A549 (cell line): ENCODE measurements around the gene EZH1. TPM values are rescaled to one million over a fixed set of nuclear protein-coding genes. Genes with fewer than 3 reads are reported as not detected.
A peak's percentile ranks its signal among the peaks of the same experiment; 100 is the strongest.

Source experiments
- ATAC-seq, 2 experiments: fragments of 200-7000 bp in 1 of 2; fragments of >200 bp in 1 of 2; cut with Nextera tagmentation in 1 of 2; cut with Tn5 transposase in 1 of 2; 3 replicates each; pipeline versions ENCODE4 v1.8.0 to v1.9.1; 2018 to 2020; ENCODE audit warnings: mild to moderate bottlenecking in 1 of 2, moderate library complexity in 1 of 2
- CTCF ChIA-PET: fragments of 300-600 bp; sonication (Branson Sonifier 250); formaldehyde crosslinking; extraction: SDS; loops from one replicate; lab custom pipeline; 2021; ENCODE audit warnings: antibody characterized with exemption, inconsistent platforms; lab: Yijun Ruan, JAX
- POLR2A ChIA-PET: fragments of 350-600 bp; formaldehyde crosslinking; extraction: SDS; loops from one replicate; lab custom pipeline; 2021; ENCODE audit warnings: antibody characterized with exemption, inconsistent platforms; lab: Yijun Ruan, JAX
- DNase-seq, 2 experiments: peaks; one replicate each; pipeline versions ENCODE4 v3.0.0 to v3.0.0-alpha.2; 2011 to 2016; ENCODE audit warnings: low read depth in 1 of 2, low spot score in 1 of 2
- FAIRE-seq: peaks from 2 replicates; lab custom pipeline; 2011; peaks lifted over from hg19 to GRCh38; lab: Jason Lieb, UNC
- H3K27ac ChIP-seq, 2 experiments: fragments of >200 bp; sonication (Bioruptor Twin); formaldehyde crosslinking; 3 replicates each; pipeline ENCODE4 v1.5.1; 2016 to 2017
- H3K4me1 ChIP-seq: fragments of >200 bp; sonication (Bioruptor Twin); formaldehyde crosslinking; 3 replicates; pipeline ENCODE4 v1.6.1; 2016
- H3K4me2 ChIP-seq: fragments of >200 bp; sonication (Bioruptor Twin); formaldehyde crosslinking; 3 replicates; pipeline ENCODE4 v1.6.1; 2016
- H3K4me3 ChIP-seq: fragments of >200 bp; sonication (Bioruptor Twin); formaldehyde crosslinking; 3 replicates; pipeline ENCODE4 v1.5.1; 2016
- H3K9me3 ChIP-seq: fragments of >200 bp; sonication (Bioruptor Twin); formaldehyde crosslinking; 3 replicates; pipeline ENCODE4 v1.6.1; 2016
- ATOH8 ChIP-seq: fragments of 250-450 bp; sonication (Bioruptor Pico); IDR thresholded peaks from 2 replicates; pipeline ENCODE4 v1.5.0; 2020; ENCODE audit warnings: low read depth, mild to moderate bottlenecking, moderate library complexity
- CEBPB ChIP-seq, 2 experiments: fragments of >200 bp in 1 of 2; sonication (Bioruptor Twin) in 1 of 2; formaldehyde crosslinking in 1 of 2; IDR thresholded peaks; 2 replicates each; pipeline ENCODE4 v1.6.1; 2012 to 2016
- CHD2 ChIP-seq: fragments of 150-350 bp; IDR thresholded peaks from 2 replicates; pipeline ENCODE4 v1.6.1; 2014; ENCODE audit warnings: low read length; ENCODE audit not compliant: partially characterized antibody
- E2F6 ChIP-seq: IDR thresholded peaks from 2 replicates; pipeline ENCODE4 v1.6.1; 2012; ENCODE audit warnings: low read depth, borderline replicate concordance
- EHF ChIP-seq: fragments of 250-450 bp; sonication (Bioruptor Pico); IDR thresholded peaks from 2 replicates; pipeline ENCODE4 v1.5.0; 2020; ENCODE audit warnings: mild to moderate bottlenecking
- EHMT2 ChIP-seq: fragments of 200-600 bp; sonication (generic); IDR thresholded peaks from 2 replicates; pipeline ENCODE4 v1.6.1; 2016; ENCODE audit warnings: antibody characterized with exemption, low read depth, mild to moderate bottlenecking, moderate library complexity
- HDAC2 ChIP-seq: fragments of 200-600 bp; sonication (generic); IDR thresholded peaks from 2 replicates; pipeline ENCODE4 v1.6.1; 2016
- HES2 ChIP-seq: fragments of >200 bp; sonication (Bioruptor Twin); formaldehyde crosslinking; IDR thresholded peaks from 2 replicates; pipeline ENCODE4 v1.6.1; 2016
- HEYL ChIP-seq: fragments of 250-450 bp; sonication (Bioruptor Pico); IDR thresholded peaks from 2 replicates; pipeline ENCODE4 v1.8.0; 2021; ENCODE audit warnings: mild to moderate bottlenecking, moderate library complexity
- HOXB13 ChIP-seq: fragments of 250-450 bp; sonication (Bioruptor Pico); IDR thresholded peaks from 2 replicates; pipeline ENCODE4 v1.5.0; 2020; ENCODE audit warnings: low read depth, mild to moderate bottlenecking, moderate library complexity
- JUN ChIP-seq, 2 experiments: fragments of >200 bp; sonication (Bioruptor Twin); formaldehyde crosslinking; IDR thresholded peaks; 2 replicates in 1 of 2; 3 replicates in 1 of 2; pipeline ENCODE4 v1.6.1; 2016 to 2017
- KDM1A ChIP-seq: fragments of 200-600 bp; sonication (generic); IDR thresholded peaks from 2 replicates; pipeline ENCODE4 v1.6.1; 2016; ENCODE audit warnings: low read depth, mild to moderate bottlenecking
- NFE2L2 ChIP-seq: fragments of 150-350 bp; conservative IDR thresholded peaks from 2 replicates; pipeline ENCODE4 v1.6.1; 2014; ENCODE audit warnings: low read length
- PBX3 ChIP-seq: IDR thresholded peaks from 2 replicates; pipeline ENCODE4 v1.6.1; 2012
- USF2 ChIP-seq: fragments of 450-650 bp; IDR thresholded peaks from 2 replicates; pipeline ENCODE4 v1.6.1; 2014; ENCODE audit warnings: antibody characterized with exemption
- ZFP36 ChIP-seq: fragments of 450-650 bp; IDR thresholded peaks from 2 replicates; pipeline ENCODE4 v1.6.1; 2014; ENCODE audit warnings: borderline replicate concordance; ENCODE audit not compliant: partially characterized antibody
- WGBS: methylation state at CpG from one replicate; pipeline ENCODE4 v1.1.6; 2017; ENCODE audit errors: missing lambda C conversion rate; 5-methylcytosine and 5-hydroxymethylcytosine counted together
- polyA plus RNA-seq, 4 experiments: library from polyadenylated mRNA; depleted of rRNA in 3 of 4; stranded (reverse); fragments of >200 nt; fragmentation: RNase III in 1 of 4; extraction: RNeasy Plus Mini Kit Qiagen cat#74134 plus additional on column Dnase treatment in 1 of 4; gene quantifications; 2 replicates in 3 of 4; 3 replicates in 1 of 4; pipeline ENCODE4 v1.2.3, GENCODE V29; 2011 to 2017

The EZH1 gene
- polyA plus RNA-seq, 2 of the 4 experiments (the other 2 are of a cell fraction) = 20.1 to 41.1 TPM

GRCh38 chr17:42787266-42787665 lies 42.4 kb upstream of the EZH1 start:
- no peak overlapping the region for H3K27ac ChIP-seq
- FAIRE-seq (no peak), ATAC-seq (no peak)
- no peak for TF ChIP-seq KDM1A
- TF ChIP-seq ZFP36 = no peak
- TF ChIP-seq, all 56 proteins: peak for 0
- ChIA-PET POLR2A (interaction anchor here (1.0 to 1.3 kb wide), 2 partner anchors 14 to 37 kb away, joined by 3 to 4 read pairs; partner anchors contain the start of genes BECN1 and VPS25), CTCF (interaction anchor here (1.1 to 3.6 kb wide), 4 partner anchors 10 to 37 kb away, joined by 5 to 14 read pairs (median 11); partner anchors contain the start of gene BECN1)
- Histone ChIP-seq H3K9me3 (no peaks in the 10 kb centered on the region), H3K4me3 (no peak overlapping the region), H3K4me1 (peaks cover 18% of the 10 kb centered on the region), H3K4me2 (no peak overlapping the region)
- DNase-seq = no peak
- WGBS = 80% methylated on average over 11 of the region's 11 CpGs

GRCh38 chr17:42784811-42785592 lies 40.2 kb upstream of the EZH1 start:
- Histone ChIP-seq H3K4me2 (no peak overlapping the region), H3K27ac (no peak overlapping the region), H3K4me1 (peaks cover 25% of the 10 kb centered on the region), H3K4me3 (no peak overlapping the region), H3K9me3 (no peaks in the 10 kb centered on the region)
- DNase-seq = no peak
- CTCF ChIA-PET = interaction anchor here (0.7 to 3.6 kb wide), 7 partner anchors 11 to 237 kb away, joined by 3 to 14 read pairs (median 5); partner anchors contain the start of genes BECN1, PSMC3IP and VPS25
- TF ChIP-seq HDAC2 (no peak), NFE2L2 (no peak)
- no peak for FAIRE-seq
- 82% methylated on average over 52 of the region's 52 CpGs for WGBS
- ATAC-seq = no peak
- POLR2A ChIA-PET = no interaction called here

- Histone ChIP-seq H3K27ac (peak overlapping the region in 1 of 2 experiments; percentile 75; a peak in 2 of 6 replicates), H3K4me2 (no peak overlapping the region), H3K4me3 (no peak overlapping the region), H3K9me3 (no peaks in the 10 kb centered on the region), H3K4me1 (peaks cover 30% of the 10 kb centered on the region)
- ChIA-PET POLR2A (no interaction called here), CTCF (interaction anchor here (1.3 to 3.6 kb wide), 3 partner anchors 10 to 36 kb away, joined by 3 to 14 read pairs (median 4); no protein-coding TSS in a partner anchor)
- 94% methylated on average over 25 of the region's 25 CpGs for WGBS
- ATAC-seq = no peak
- no peak for DNase-seq
- no peak for FAIRE-seq
- TF ChIP-seq HOXB13 (CRISPR knock-in tag) (no peak), PBX3 (no peak), USF2 (no peak), HES2 (no peak), JUN (IDR thresholded peaks at IDR 0.05) (no peak), E2F6 (no peak), EHF (no peak), HEYL (CRISPR knock-in tag) (no peak), EHMT2 (no peak), CEBPB (IDR thresholded peaks at IDR 0.05) (no peak), CHD2 (no peak), ATOH8 (no peak)
These were observed 39.6 kb upstream of the EZH1 start for GRCh38 chr17:42784409-42784808.
